NCI-H2081 treated with DMSO at 0.1 percent for 48 hours (cell line): ENCODE measurements around the gene MCM5.
"Not testable (repeated sequence)": the region's sequence is repeated elsewhere in the genome, so short reads cannot be mapped to it uniquely, and the experiment has no call there.

Experiments used
- DNase-seq: peaks from one replicate; lab custom pipeline; 2025; lab: John Stamatoyannopoulos, UW

MCM5 gene

GRCh38 chr22:35379146-35379993, 20.6 kb upstream of the MCM5 start:
- no peak for DNase-seq

- no peak for DNase-seq
Measured at GRCh38 chr22:35380013-35380412, 19.9 kb upstream of the MCM5 start.

GRCh38 chr22:35380537-35381423, 19.2 kb upstream of the MCM5 start, which contains the start of gene HMOX1:
Gene HMOX1, plus strand, starts transcription at chr22:35381096. Its CDS starts 78 bp downstream, at chr22:35381174.
- DNase-seq: no peak

- no peak for DNase-seq
Measured at GRCh38 chr22:35381424-35382009, 18.4 kb upstream of the MCM5 start.

- no peak for DNase-seq
Measured at GRCh38 chr22:35383679-35384071, 16.3 kb upstream of the MCM5 start.

- DNase-seq: no peak
Measured at GRCh38 chr22:35384527-35384926, 15.4 kb upstream of the MCM5 start.

GRCh38 chr22:35384975-35385588, 14.9 kb upstream of the MCM5 start:
- DNase-seq: no peak

- DNase-seq: no peak
Measured at GRCh38 chr22:35386670-35387288, 13.2 kb upstream of the MCM5 start.

GRCh38 chr22:35390933-35391332, 9.0 kb upstream of the MCM5 start:
- DNase-seq: no peak

- DNase-seq: no peak
Measured at GRCh38 chr22:35392357-35392756, 7.6 kb upstream of the MCM5 start.

GRCh38 chr22:35393116-35394010, 6.6 kb upstream of the MCM5 start:
- no peak for DNase-seq

- no peak for DNase-seq
Measured at GRCh38 chr22:35394011-35394312, 6.0 kb upstream of the MCM5 start.

- no peak for DNase-seq
Measured at GRCh38 chr22:35394810-35395563, 5.0 kb upstream of the MCM5 start.

- DNase-seq: not testable (repeated sequence)
Measured at GRCh38 chr22:35396622-35397021, 3.3 kb upstream of the MCM5 start.

- no peak for DNase-seq
Measured at GRCh38 chr22:35397095-35397904, 2.6 kb upstream of the MCM5 start.

- no peak for DNase-seq
Measured at GRCh38 chr22:35398591-35398973, 1.4 kb upstream of the MCM5 start.

- DNase-seq: no peak
Measured at GRCh38 chr22:35399114-35399677, 744 bp upstream of the MCM5 start.

- no peak for DNase-seq
Measured at GRCh38 chr22:35400501-35400790, 506 bp downstream of the MCM5 start.

GRCh38 chr22:35401863-35402262, 1.9 kb downstream of the MCM5 start:
- no peak for DNase-seq
